ENCODE results near the gene NEURL4. TPM values are rescaled to one million over a fixed set of nuclear protein-coding genes. Genes with fewer than 3 reads are reported as not detected.

Gene NEURL4
- total RNA-seq (ENCODE audit: low replicate concordance), result 16.8 and 28.4 TPM in 2 replicates

GRCh38 chr17:7328840-7329373 is at the start of gene NEURL4:
Gene NEURL4, minus strand, starts transcription at chr17:7329335. Its CDS starts 23 bp downstream, at chr17:7329312.

GRCh38 chr17:7355053-7355452 is 25.9 kb upstream of the NEURL4 start, which contains the start of gene TMEM95:
Gene TMEM95, plus strand, starts transcription at chr17:7355156. Its CDS starts 49 bp downstream, at chr17:7355205.

GRCh38 chr17:7351665-7352502 is 22.7 kb upstream of the NEURL4 start, which contains the start of gene KCTD11:
Gene KCTD11, plus strand, starts transcription at chr17:7352162.

GRCh38 chr17:7336240-7337175 is 7.4 kb upstream of the NEURL4 start, which contains the start of gene ACAP1:
Gene ACAP1, plus strand, starts transcription at chr17:7336529. Its CDS starts 206 bp downstream, at chr17:7336735.

GRCh38 chr17:7314719-7315569 is 14.2 kb downstream of the NEURL4 start, which contains the start of gene GPS2:
Gene GPS2, minus strand, starts transcription at chr17:7315360. Its CDS starts 308 bp downstream, at chr17:7315052.

GRCh38 chr17:7306911-7307685 is 22.0 kb downstream of the NEURL4 start, which contains the start of gene EIF5A:
Gene EIF5A, plus strand, starts transcription at chr17:7307628. Its CDS starts 2,008 bp downstream, at chr17:7309636.

GRCh38 chr17:7294614-7295153 is 34.5 kb downstream of the NEURL4 start, which contains the start of gene YBX2:
Gene YBX2, minus strand, starts transcription at chr17:7294639. Its CDS starts 139 bp downstream, at chr17:7294500.

GRCh38 chr17:7281074-7281952 is 47.8 kb downstream of the NEURL4 start, which contains the start of gene SLC2A4:
Gene SLC2A4, plus strand, starts transcription at chr17:7281718. Its CDS starts 217 bp downstream, at chr17:7281935.

Other genes with a start within 250 kb of the NEURL4 start
- 0.70 TPM in 1 of 2 replicates, not detected in the other for gene CLEC10A, start 249.1 kb downstream of the NEURL4 start, total RNA-seq (ENCODE audit: low replicate concordance)
- gene ASGR2, start 214.5 kb downstream of the NEURL4 start, total RNA-seq (ENCODE audit: low replicate concordance), result not detected in 2 replicates
- gene ASGR1, start 150.0 kb downstream of the NEURL4 start, total RNA-seq (ENCODE audit: low replicate concordance), result under 0.01 and 0.68 TPM in 2 replicates
- gene DLG4, start 109.5 kb downstream of the NEURL4 start, total RNA-seq (ENCODE audit: low replicate concordance), result 8.3 and 20.8 TPM in 2 replicates
- gene ACADVL, start 109.4 kb downstream of the NEURL4 start, total RNA-seq (ENCODE audit: low replicate concordance), result 248 and 288 TPM in 2 replicates
- gene DVL2, start 94.8 kb downstream of the NEURL4 start, total RNA-seq (ENCODE audit: low replicate concordance), result 56.3 and 89.0 TPM in 2 replicates
- 38.3 and 41.2 TPM in 2 replicates for gene PHF23, start 89.9 kb downstream of the NEURL4 start, total RNA-seq (ENCODE audit: low replicate concordance)
- gene GABARAP, start 86.9 kb downstream of the NEURL4 start, total RNA-seq (ENCODE audit: low replicate concordance), result 180 and 222 TPM in 2 replicates
- 16.7 and 21.2 TPM in 2 replicates for gene CTDNEP1, start 77.6 kb downstream of the NEURL4 start, total RNA-seq (ENCODE audit: low replicate concordance)
- gene ELP5, start 77.1 kb downstream of the NEURL4 start, total RNA-seq (ENCODE audit: low replicate concordance), result 20.6 and 25.9 TPM in 2 replicates
- 0.70 and 1.6 TPM in 2 replicates for gene CLDN7, start 66.9 kb downstream of the NEURL4 start, total RNA-seq (ENCODE audit: low replicate concordance)
- 0.08 and 0.12 TPM in 2 replicates for gene SLC2A4, start 47.6 kb downstream of the NEURL4 start, total RNA-seq (ENCODE audit: low replicate concordance)
- gene YBX2, start 34.7 kb downstream of the NEURL4 start, total RNA-seq (ENCODE audit: low replicate concordance), result not detected in 2 replicates
- 688 and 774 TPM in 2 replicates for gene EIF5A, start 21.7 kb downstream of the NEURL4 start, total RNA-seq (ENCODE audit: low replicate concordance)
- 21.7 and 32.9 TPM in 2 replicates for gene GPS2, start 14.0 kb downstream of the NEURL4 start, total RNA-seq (ENCODE audit: low replicate concordance)
- gene ACAP1, start 7.2 kb upstream of the NEURL4 start, total RNA-seq (ENCODE audit: low replicate concordance), result 1.3 and 4.3 TPM in 2 replicates
- gene KCTD11, start 22.8 kb upstream of the NEURL4 start, total RNA-seq (ENCODE audit: low replicate concordance), result 4.9 and 10.4 TPM in 2 replicates
- not detected in 2 replicates for gene TMEM95, start 25.8 kb upstream of the NEURL4 start, total RNA-seq (ENCODE audit: low replicate concordance)
- 0.08 and 0.35 TPM in 2 replicates for gene TNK1, start 51.8 kb upstream of the NEURL4 start, total RNA-seq (ENCODE audit: low replicate concordance)
- 8.5 and 23.2 TPM in 2 replicates for gene PLSCR3, start 65.2 kb upstream of the NEURL4 start, total RNA-seq (ENCODE audit: low replicate concordance)
- 42.7 and 135 TPM in 2 replicates for gene TMEM256, start 74.8 kb upstream of the NEURL4 start, total RNA-seq (ENCODE audit: low replicate concordance)
- 3.7 and 5.0 TPM in 2 replicates for gene NLGN2, start 78.5 kb upstream of the NEURL4 start, total RNA-seq (ENCODE audit: low replicate concordance)
- gene SPEM1, start 91.0 kb upstream of the NEURL4 start, total RNA-seq (ENCODE audit: low replicate concordance), result not detected in 2 replicates
- gene SPEM2, start 96.3 kb upstream of the NEURL4 start, total RNA-seq (ENCODE audit: low replicate concordance), result not detected in 2 replicates
- gene SPEM3, start 99.5 kb upstream of the NEURL4 start, total RNA-seq (ENCODE audit: low replicate concordance), result not detected in 2 replicates
- 0.94 and 4.4 TPM in 2 replicates for gene TMEM102, start 106.1 kb upstream of the NEURL4 start, total RNA-seq (ENCODE audit: low replicate concordance)
- 2.6 and 5.4 TPM in 2 replicates for gene FGF11, start 110.2 kb upstream of the NEURL4 start, total RNA-seq (ENCODE audit: low replicate concordance)
- gene CHRNB1, start 115.7 kb upstream of the NEURL4 start, total RNA-seq (ENCODE audit: low replicate concordance), result 7.1 and 9.6 TPM in 2 replicates
- gene ZBTB4, start 150.3 kb upstream of the NEURL4 start, total RNA-seq (ENCODE audit: low replicate concordance), result 9.2 and 9.8 TPM in 2 replicates
- not detected in 2 replicates for gene SLC35G6, start 152.1 kb upstream of the NEURL4 start, total RNA-seq (ENCODE audit: low replicate concordance)
- gene POLR2A, start 155.0 kb upstream of the NEURL4 start, total RNA-seq (ENCODE audit: low replicate concordance), result 62.8 and 87.6 TPM in 2 replicates
- 3.9 TPM in 2 replicates for gene TNFSF12, start 219.7 kb upstream of the NEURL4 start, total RNA-seq (ENCODE audit: low replicate concordance)
- gene TNFSF13, start 229.4 kb upstream of the NEURL4 start, total RNA-seq (ENCODE audit: low replicate concordance), result 0.59 and 1.1 TPM in 2 replicates
- gene SENP3, start 232.6 kb upstream of the NEURL4 start, total RNA-seq (ENCODE audit: low replicate concordance), result 45.4 and 76.6 TPM in 2 replicates